Smooth muscle cell (in vitro differentiated cells): ENCODE measurements around the gene NPLOC4. TPM values are rescaled to one million over a fixed set of nuclear protein-coding genes. Genes with fewer than 3 reads are reported as not detected.
"Not testable (repeated sequence)": the region's sequence is repeated elsewhere in the genome, so short reads cannot be mapped to it uniquely, and the experiment has no call there.

Experiments
- DNase-seq: peaks from one replicate; lab custom pipeline; 2025; ENCODE audit not compliant: unreplicated experiment; lab: John Stamatoyannopoulos, UW
- H2AFZ ChIP-seq: fragments of 200-600 bp; sonication (generic); 2 replicates; pipeline ENCODE4 v1.6.0; 2016; ENCODE audit warnings: antibody characterized with exemption, low read depth, mild to moderate bottlenecking
- H3F3A ChIP-seq: fragments of 200-600 bp; sonication (generic); 2 replicates; pipeline ENCODE4 v1.6.0; 2017; ENCODE audit warnings: antibody characterized with exemption, low read depth
- H3K27ac ChIP-seq: fragments of 200-600 bp; sonication (generic); 2 replicates; pipeline ENCODE4 v1.5.1; 2016; ENCODE audit warnings: low read depth, mild to moderate bottlenecking
- H3K27me3 ChIP-seq: fragments of 200-600 bp; sonication (generic); 2 replicates; pipeline ENCODE4 v1.6.1; 2016; ENCODE audit warnings: low read depth, mild to moderate bottlenecking
- H3K36me3 ChIP-seq: fragments of 200-600 bp; sonication (generic); 2 replicates; pipeline ENCODE4 v1.5.1; 2016; ENCODE audit warnings: low read depth
- H3K4me1 ChIP-seq: fragments of 200-600 bp; sonication (generic); 2 replicates; pipeline ENCODE4 v1.5.1; 2016; ENCODE audit warnings: low read depth
- H3K4me2 ChIP-seq: fragments of 200-600 bp; sonication (generic); 2 replicates; pipeline ENCODE4 v1.6.0; 2016; ENCODE audit warnings: mild to moderate bottlenecking
- H3K4me3 ChIP-seq: fragments of 200-600 bp; sonication (generic); 2 replicates; pipeline ENCODE4 v1.5.1; 2016; ENCODE audit warnings: mild to moderate bottlenecking
- H3K79me2 ChIP-seq: fragments of 200-600 bp; sonication (generic); 2 replicates; pipeline ENCODE4 v1.6.0; 2016; ENCODE audit warnings: low read depth, mild to moderate bottlenecking
- H3K9ac ChIP-seq: fragments of 200-600 bp; sonication (generic); 2 replicates; pipeline ENCODE4 v1.6.0; 2016; ENCODE audit warnings: low read depth
- H3K9me3 ChIP-seq: fragments of 200-600 bp; sonication (generic); replicated peaks from 2 replicates; pipeline ENCODE4 v1.5.1; 2016; ENCODE audit warnings: low read depth
- H4K20me1 ChIP-seq: fragments of 200-600 bp; sonication (generic); 2 replicates; pipeline ENCODE4 v1.6.0; 2016; ENCODE audit warnings: low read depth
- WGBS: methylation state at CpG from one replicate; pipeline ENCODE4 v1.1.7; 2016; ENCODE audit warnings: low lambda C conversion rate; 5-methylcytosine and 5-hydroxymethylcytosine counted together
- polyA plus RNA-seq: library from polyadenylated mRNA; unstranded; fragments of >200 nt; fragmentation: Nextera tagmentation; extraction: Ambion mirVana; gene quantifications from 2 replicates; pipeline ENCODE4 v1.2.1, GENCODE V29; 2016
- total RNA-seq: library from RNA; depleted of rRNA; stranded (reverse); fragments of >200 nt; gene quantifications from 2 replicates; pipeline ENCODE4 v1.2.3, GENCODE V29; 2014
- TF ChIP-seq, protein P1 (sequence below): fragments of 200-600 bp; sonication (generic); IDR thresholded peaks from 2 replicates; pipeline ENCODE4 v1.5.1; 2017; ENCODE audit warnings: borderline replicate concordance, mild to moderate bottlenecking, antibody characterized with exemption; ENCODE audit not compliant: insufficient read depth, poor library complexity, severe bottlenecking

Gene NPLOC4
- total and polyA plus RNA-seq, 2 experiments from 2014 or later, result 58.1 to 60.9 TPM

DNA sequence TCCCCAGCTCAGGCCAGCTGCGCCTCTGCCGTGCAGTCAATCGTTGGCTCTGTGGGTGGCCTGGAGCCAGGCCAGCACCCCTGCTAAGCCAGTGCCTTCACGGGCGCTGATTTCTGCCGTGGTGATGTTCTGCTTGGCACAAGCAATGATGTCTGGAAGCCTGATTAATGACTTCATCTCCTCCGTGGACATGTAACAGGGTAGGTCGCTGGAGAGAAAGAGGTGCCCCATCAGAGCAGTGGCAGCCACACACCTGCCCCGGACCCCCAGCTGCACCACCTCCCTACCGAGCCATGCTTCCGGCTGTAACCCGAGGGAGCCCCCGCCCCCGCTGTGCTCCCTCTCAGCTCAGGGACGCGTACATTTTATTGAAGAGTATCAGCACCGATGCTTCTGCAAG, 44.8 kb upstream of the NPLOC4 start:
- Histone ChIP-seq H3F3A (no peaks in the 10 kb centered on the region), H3K4me2 (no peak overlapping the region), H3K27ac (no peak overlapping the region), H3K4me1 (peaks cover 18% of the 10 kb centered on the region), H3K9me3 (no peaks in the 10 kb centered on the region), H3K4me3 (no peak overlapping the region), H3K27me3 (no peaks in the 10 kb centered on the region), H3K36me3 (no peaks in the 10 kb centered on the region), H4K20me1 (peaks cover 27% of the 10 kb centered on the region), H2AFZ (no peak overlapping the region), H3K9ac (no peak overlapping the region), H3K79me2 (peaks cover 61% of the 10 kb centered on the region)
- TF ChIP-seq, protein P1, sequence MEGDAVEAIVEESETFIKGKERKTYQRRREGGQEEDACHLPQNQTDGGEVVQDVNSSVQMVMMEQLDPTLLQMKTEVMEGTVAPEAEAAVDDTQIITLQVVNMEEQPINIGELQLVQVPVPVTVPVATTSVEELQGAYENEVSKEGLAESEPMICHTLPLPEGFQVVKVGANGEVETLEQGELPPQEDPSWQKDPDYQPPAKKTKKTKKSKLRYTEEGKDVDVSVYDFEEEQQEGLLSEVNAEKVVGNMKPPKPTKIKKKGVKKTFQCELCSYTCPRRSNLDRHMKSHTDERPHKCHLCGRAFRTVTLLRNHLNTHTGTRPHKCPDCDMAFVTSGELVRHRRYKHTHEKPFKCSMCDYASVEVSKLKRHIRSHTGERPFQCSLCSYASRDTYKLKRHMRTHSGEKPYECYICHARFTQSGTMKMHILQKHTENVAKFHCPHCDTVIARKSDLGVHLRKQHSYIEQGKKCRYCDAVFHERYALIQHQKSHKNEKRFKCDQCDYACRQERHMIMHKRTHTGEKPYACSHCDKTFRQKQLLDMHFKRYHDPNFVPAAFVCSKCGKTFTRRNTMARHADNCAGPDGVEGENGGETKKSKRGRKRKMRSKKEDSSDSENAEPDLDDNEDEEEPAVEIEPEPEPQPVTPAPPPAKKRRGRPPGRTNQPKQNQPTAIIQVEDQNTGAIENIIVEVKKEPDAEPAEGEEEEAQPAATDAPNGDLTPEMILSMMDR, result no peak
- no peak for DNase-seq
- WGBS, result 96% methylated on average over 17 of the region's 17 CpGs

DNA sequence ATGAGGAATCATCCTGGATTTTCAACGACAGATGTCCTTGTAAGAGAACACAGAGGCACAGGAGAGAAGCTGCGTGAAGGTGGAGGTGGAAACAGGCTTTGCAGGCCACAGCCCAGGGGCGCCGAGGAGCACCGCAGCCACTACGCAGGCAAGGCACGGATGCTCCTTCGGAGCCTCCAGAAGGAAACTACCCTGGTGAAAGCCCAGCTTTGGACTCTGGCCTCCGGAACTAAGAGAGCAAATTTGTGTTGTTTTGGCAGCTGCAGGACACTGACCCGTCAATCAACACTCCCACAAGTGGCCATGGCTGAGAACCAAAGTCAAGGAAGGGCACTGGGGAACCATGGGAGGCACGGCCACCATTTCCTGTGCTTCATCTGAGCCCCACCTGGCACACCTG, 43.2 kb upstream of the NPLOC4 start:
- Histone ChIP-seq H4K20me1 (peaks cover 16% of the 10 kb centered on the region), H3K9me3 (no peaks in the 10 kb centered on the region), H3K27me3 (no peaks in the 10 kb centered on the region), H3F3A (peaks cover 3% of the 10 kb centered on the region), H2AFZ (no peak overlapping the region), H3K79me2 (peaks cover 46% of the 10 kb centered on the region), H3K36me3 (no peaks in the 10 kb centered on the region), H3K4me1 (peaks cover 15% of the 10 kb centered on the region), H3K4me2 (no peak overlapping the region), H3K4me3 (no peak overlapping the region), H3K27ac (no peak overlapping the region), H3K9ac (no peak overlapping the region)
- WGBS, result 94% methylated on average over 11 of the region's 11 CpGs
- TF ChIP-seq, protein P1, result no peak
- no peak for DNase-seq

DNA sequence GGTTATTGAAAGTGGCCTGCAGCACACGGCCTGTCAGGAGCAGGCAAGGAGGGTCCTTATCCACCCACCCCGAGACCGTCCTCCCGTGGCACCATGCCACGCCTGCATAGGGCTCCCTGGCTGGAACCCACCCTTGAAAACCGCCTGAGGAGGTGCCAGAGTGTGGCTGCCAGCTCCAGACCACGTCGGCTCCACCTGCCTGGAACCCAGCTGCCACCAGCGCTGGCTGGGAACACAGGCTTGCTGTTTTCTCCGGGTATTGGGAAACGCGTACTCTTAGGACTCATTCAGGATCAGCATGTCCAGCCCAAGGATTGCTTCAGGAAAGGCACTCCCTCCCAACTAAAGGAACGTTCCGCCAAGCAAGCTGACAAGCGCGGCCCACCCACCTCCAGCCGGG, 40.0 kb upstream of the NPLOC4 start:
- Histone ChIP-seq H3F3A (peaks cover 8% of the 10 kb centered on the region), H3K9ac (no peak overlapping the region), H3K27ac (no peak overlapping the region), H3K9me3 (no peaks in the 10 kb centered on the region), H3K27me3 (no peaks in the 10 kb centered on the region), H3K4me3 (no peak overlapping the region), H2AFZ (no peak overlapping the region), H3K4me2 (no peak overlapping the region), H3K79me2 (peaks cover 17% of the 10 kb centered on the region), H4K20me1 (peaks cover 4% of the 10 kb centered on the region), H3K36me3 (no peaks in the 10 kb centered on the region), H3K4me1 (no peaks in the 10 kb centered on the region)
- TF ChIP-seq, protein P1, result no peak
- no peak for DNase-seq
- WGBS, result 96% methylated on average over 17 of the region's 17 CpGs

DNA sequence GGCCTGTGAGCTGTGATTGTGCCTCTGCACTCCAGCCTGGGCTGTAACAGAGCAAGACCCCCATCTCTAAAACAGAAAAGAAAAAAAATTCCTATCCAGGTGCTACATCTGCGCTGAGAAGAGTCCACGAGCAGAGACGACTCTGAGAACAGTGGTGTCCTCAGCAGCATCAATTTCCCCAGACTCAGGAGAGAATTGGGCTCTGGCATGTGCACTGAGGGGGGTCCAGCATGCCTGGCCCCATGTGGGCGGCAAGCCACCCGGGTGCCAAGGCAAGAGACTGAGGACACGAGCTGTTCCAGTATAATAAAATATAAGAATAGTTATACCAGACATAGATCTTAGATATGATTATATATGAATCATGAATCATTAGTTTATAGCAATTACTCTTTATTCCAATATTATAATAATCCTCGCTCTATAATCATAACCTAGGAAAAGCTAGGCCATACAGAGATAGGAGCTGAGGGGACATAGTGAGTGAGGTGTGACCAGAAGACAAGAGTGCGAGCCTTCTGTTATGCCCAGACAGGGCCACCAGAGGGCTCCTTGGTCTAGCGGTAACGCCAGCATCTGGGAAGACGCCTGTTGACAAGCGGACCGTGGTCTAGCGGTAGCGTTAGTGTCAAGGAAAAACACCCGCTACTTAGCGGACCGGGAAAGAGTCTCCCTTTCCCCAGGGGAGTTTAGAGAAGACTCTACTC, 38.8 kb upstream of the NPLOC4 start:
- TF ChIP-seq, protein P1, result peak; percentile 58
- H3K27ac ChIP-seq, H3K4me3 ChIP-seq, DNase-seq, H3K36me3 ChIP-seq, H4K20me1 ChIP-seq, H3F3A ChIP-seq, H2AFZ ChIP-seq, H3K27me3 ChIP-seq, H3K4me1 ChIP-seq, H3K9ac ChIP-seq, H3K79me2 ChIP-seq, H3K9me3 ChIP-seq, H3K4me2 ChIP-seq: not testable (repeated sequence)
- WGBS, result 52% methylated on average over 18 of the region's 18 CpGs
